ENCODE measurements around the gene SCRT2.

The SCRT2 gene

DNA sequence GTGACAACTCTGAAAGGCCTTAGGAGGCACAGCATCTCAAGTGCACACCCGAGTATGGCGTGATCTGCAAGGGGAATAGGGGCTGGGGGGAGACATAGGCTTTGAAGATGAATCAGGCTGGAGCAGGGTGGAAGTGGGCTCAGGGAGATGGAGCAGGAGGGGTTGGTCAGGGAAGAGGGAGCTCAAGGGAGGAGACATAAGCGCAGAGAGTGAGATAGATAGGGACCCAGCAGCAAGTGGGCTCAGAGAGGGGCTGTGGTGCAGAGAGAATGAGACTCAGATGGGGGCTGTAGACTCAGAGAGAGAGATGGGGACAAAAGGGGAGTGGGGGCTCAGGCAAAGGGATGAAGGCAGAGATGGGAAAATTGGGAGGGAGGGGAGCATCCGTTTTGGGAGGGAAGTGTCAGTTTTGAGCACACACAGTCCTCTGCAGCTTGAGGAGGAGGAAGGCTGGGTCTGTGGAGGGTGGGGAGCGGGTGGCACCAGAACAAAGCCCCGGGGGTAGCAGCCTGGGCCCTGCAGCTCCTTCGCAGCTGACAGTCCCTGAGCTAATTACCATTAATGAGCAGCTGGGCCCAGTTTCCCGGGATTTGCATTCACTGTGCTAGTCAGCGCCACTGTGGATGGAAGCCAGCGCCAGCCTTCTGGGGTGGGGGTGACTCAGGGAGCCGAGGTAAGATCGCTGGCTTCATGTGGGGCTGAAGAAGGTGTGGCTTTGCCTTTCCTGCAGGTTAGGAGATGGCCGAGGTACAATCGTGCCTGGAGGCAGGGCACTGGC lies 41.3 kb downstream of the SCRT2 start:
- DNase-seq (ENCODE audit: low read depth in 2 of 2), result no peak

DNA sequence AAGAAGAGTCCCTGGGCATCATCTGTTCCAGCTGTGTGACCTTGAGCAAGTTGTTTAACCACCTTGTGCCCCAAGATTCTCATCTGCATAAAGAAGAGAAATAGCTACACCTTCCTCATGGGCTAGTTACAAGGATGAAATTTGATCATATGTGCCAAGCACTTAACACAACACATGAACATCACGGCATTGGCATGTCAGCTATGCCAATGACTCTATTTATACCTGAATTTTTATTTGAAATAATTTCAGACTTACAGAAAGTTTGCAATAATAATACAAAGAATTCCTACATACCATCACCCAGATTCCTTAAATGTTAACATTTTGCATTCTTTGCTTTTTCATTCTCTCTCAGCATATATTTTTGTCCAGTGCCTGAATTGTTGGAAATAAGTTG lies 44.5 kb downstream of the SCRT2 start:
- DNase-seq (ENCODE audit: low read depth in 2 of 2), result no peak

DNA sequence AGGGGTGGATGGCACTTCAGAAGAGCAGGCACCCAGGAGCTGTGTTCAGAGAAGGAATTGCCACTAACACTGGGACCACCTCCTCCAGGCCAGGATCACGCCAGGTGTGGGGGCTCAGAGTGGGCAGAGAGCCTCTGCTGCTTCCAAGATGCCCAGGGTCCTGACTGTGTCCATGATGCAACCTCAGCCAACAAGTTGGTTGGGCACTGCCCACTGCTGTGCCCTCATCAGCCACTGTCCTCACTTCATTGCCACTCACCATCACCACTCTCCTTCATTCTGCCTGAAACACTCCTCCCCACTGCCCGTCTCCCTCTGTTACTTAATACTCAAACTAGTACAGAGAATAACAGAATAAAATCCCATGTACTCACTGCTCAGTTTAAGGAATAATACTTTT lies 49.0 kb downstream of the SCRT2 start:
- DNase-seq (ENCODE audit: low read depth in 2 of 2), result no peak

DNA sequence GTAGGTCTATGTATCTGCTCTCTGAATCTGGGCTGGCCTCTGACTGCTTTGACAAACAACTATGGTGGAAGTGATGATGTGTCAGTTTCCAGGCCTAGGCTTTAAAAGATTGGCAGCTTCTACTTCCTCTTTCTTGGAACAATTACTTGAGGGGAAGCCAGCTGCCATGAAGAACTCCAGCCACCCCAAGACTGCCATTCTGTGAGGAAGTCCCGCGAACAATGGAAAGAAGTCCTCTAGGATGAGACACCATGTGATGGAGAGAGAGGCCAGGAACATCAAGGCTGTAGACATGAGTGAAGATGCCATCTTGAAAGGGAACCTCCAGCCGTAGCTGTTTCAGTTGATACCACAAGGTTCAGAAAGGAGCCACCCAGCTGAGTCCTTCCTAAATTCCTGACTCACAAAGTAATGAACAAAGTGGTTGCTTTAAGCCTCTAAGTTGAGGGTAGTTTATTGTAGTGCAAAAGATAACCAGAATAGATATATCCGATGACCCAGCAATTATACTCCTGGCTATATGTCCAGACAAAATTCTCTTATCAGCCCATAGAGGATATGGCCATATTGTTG lies 50.2 kb downstream of the SCRT2 start:
- no peak for DNase-seq (ENCODE audit: low read depth in 2 of 2)

DNA sequence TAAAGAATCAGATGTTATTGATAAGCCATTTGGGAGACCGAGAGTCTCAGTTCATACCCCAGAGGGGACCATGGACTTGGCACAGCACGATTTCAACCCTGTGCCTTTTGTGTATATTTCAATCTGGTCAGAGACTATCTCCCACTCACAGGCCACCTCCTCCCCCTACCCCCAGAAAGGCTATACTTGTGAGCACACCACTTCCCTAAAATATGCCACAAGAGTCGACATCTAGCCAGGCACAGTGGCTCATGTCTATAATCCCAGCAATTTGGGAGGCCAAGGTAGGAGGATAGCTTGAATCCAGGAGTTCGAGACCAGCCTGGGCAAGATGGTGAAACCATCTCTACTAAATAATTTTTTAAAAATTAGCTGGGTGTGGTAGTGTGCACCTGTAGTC lies 51.9 kb downstream of the SCRT2 start:
- no peak for DNase-seq (ENCODE audit: low read depth in 2 of 2)

DNA sequence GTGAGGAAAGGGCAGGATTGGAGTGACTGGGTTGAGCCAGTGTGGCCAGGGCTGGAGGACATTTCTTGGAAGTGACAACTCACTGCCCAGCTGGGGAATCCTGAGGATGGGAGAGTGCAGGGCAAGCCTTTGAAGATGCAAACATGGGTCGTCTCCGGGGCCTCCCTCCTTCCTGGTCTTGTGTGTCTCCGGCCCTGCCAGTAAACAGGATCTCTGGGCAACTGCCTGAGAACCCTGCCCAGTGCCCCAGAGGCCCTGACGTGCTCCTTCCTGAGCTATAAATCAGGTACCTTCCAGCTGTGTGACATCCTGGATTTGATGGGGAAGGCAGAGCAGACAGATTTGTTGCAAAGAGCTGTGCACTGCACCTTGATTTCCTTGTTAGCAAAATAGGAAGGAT lies 52.6 kb downstream of the SCRT2 start:
- DNase-seq (ENCODE audit: low read depth in 2 of 2), result no peak

DNA sequence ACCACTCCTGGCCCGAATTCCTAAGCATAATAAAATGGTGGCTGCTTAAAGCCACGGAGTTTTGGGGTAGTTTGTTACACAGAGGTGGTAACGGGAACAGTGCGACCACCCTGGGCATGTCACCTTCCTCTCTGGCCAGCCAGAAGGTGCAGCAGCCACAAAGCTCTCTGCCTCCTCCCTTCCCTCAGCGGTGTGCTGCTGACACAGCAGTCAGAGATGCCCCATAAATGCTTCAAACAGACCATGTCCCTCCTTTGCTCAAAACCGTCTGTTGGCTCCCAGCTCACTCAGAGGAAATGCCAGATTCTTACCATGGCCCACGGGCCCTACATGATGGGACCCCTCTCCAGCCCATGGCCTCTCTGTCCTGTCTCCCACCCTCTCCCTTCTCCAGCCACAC lies 53.4 kb downstream of the SCRT2 start:
- DNase-seq (ENCODE audit: low read depth in 2 of 2), result no peak

DNA sequence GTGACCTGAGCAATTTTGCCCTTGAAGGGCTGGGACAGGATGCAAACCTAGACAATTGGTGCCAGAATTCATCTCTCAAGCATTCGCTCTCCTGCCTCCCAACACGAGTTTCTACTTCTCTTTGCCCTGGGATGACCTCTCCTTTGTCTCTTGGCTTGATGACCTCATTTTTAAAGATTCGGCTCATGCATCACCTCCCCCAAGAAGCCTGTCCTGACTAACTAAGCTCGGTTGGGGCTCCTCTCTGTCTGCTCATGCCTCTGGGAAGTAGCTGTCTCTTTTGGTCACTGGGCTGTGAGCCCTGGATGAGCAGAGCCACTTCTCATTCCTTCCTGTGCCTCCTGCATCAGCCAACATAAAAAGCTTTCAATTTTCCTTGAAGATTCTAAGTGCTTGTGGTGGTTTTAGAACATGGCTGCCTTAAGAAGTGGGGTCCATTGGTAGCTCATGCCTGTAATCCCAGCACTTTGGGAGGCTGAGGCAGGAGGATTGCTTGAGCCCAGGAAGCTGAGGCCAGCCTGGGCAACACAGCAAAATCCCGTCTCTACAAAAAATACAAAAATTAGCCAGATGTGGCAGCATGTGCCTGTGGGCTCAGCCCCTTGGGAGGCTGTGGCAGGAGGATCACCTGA lies 54.4 kb downstream of the SCRT2 start:
- DNase-seq (ENCODE audit: low read depth in 2 of 2), result no peak

DNA sequence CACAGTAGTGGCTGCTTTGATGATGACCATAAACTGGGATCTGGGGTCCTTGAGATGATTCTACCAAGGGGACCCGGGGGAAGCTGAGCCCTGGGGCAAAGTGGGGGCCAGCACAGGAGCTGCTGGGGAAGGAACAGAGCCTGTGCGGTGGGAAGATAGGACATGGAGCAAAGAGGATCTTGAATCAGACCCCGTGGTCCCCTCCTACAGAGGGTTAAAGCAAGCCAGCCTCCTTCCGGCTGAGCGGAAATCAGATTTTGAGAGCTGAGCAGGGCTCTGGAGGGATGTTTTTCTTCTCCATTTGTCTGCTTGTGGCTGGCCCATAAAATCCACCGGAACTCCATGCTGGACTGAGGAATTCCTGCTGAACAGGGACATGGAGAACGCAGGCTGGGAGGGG lies 55.4 kb downstream of the SCRT2 start:
- no peak for DNase-seq (ENCODE audit: low read depth in 2 of 2)

DNA sequence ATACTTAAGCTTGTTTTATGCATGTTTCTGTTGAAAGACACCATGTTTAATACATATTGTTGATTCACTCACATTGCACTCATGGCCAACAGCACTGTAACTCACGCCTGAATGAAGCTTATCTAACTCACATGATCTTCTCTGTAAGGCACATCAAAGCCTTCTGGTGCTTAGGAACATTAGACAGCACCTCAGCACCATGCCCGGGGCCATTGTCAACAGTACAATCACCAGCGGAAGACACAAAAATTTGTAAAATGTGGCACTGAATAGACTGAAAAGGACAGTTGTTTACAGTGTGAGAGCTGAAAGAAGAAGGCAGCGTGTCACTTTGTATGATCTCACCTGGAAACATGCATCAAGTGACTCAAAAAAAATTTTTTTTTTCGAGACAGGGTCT lies 56.6 kb downstream of the SCRT2 start:
- DNase-seq (ENCODE audit: low read depth in 2 of 2), result no peak

DNA sequence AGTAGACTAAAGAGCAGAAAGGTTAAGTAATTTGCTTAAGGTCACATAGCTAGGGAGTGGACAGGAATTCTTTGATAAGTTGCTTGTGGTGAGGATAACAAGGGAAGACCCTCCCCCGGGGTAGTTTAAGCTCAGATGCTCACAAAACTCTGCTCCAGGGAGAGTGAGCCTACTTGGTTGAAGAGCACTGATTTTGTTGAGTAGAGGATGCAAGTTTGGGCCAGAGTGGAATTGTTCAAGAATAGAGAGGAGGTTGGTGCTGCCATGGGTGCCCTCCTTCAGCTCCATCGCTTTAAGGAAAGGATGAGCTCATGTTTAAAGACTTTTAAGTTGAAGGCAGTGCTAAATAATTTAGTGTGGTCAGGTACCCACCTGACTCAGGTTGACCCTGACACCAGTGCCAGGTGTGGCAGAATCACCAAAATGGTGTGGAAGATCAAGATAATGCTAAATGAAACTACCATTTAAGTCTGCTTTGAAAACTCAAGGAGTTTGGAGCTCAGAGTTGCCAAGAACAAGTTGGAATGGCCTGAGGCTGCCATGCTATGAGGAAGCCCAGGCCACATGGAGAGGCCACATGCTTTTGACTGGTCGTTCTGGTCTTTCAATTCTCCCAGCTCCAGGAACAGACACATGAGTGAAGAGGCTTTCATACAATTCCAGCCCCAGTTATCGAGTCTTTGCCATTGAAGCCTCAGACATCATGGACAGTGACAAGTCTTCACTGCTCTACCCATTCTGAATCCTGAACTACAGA lies 57.5 kb downstream of the SCRT2 start:
- DNase-seq (ENCODE audit: low read depth in 2 of 2), result no peak

DNA sequence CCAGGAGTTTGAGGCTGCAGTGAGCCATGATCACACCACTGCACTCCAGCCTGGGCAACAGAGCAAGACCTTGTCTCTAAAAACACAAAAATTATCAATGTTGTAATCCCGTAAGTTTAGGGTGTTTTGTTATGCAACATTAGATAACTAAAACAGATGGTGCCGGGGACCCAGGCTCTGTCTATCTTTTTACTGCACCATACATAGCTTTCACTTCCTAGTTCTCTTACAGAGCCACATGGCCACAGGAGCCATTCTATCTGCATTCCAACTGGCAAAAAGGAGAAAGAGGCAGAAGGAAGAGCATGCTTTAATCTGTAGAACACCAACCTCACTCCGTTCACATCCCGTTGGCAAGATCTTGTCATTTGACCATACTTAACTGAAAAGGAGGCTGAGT lies 60.1 kb downstream of the SCRT2 start:
- DNase-seq (ENCODE audit: low read depth in 2 of 2), result no peak

DNA sequence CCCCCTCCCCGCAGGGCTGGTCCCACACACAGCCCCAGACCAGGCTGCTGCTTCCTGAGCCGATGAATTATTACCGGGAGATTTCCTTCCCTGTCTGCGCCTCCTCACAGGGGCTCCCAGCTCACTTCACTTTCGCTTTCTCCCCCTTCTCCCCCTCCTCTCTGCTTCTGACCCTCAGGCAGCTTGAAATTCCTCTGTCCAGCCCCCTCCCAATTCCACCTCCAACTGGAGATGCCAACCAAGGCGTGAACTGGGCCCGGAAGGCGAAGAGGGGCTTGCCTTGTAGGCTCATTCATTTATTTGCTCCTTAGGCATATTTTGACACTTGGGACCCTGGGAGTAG lies 63.8 kb downstream of the SCRT2 start:
- DNase-seq (ENCODE audit: low read depth in 2 of 2), result no peak

Measured in stimulated activated CD4-positive, alpha-beta T cell treated with anti-CD3 and anti-CD28 coated beads, Interleukin-4, amount 100 ng/mL, for 48 hours (primary cell).